H1 (cell line): ENCODE results near the gene SCG3. TPM values are rescaled to one million over a fixed set of nuclear protein-coding genes. Genes with fewer than 3 reads are reported as not detected.

Source experiments
- CTCF ChIA-PET: fragments of 300-600 bp; sonication (Branson Sonifier 250); formaldehyde crosslinking; loops from one replicate; lab custom pipeline; 2021; ENCODE audit not compliant: partially characterized antibody; lab: Charles Lee
- POLR2A ChIA-PET: fragments of 300-600 bp; sonication (Branson Sonifier 250); formaldehyde crosslinking; loops from one replicate; lab custom pipeline; 2021; ENCODE audit warnings: inconsistent platforms; ENCODE audit not compliant: partially characterized antibody; lab: Charles Lee
- DNase-seq, 2 experiments: peaks; one replicate each; pipeline versions ENCODE4 v3.0.0 to v3.0.0-alpha.2; 2010 to 2022; ENCODE audit warnings: low spot score in 2 of 2, low read depth in 1 of 2, mixed read lengths in 1 of 2
- FAIRE-seq: peaks from 2 replicates; lab custom pipeline; 2011; peaks lifted over from hg19 to GRCh38; lab: Jason Lieb, UNC
- H2AFZ ChIP-seq: 2 replicates; pipeline ENCODE4 v1.8.1; 2012; ENCODE audit warnings: low read length, inconsistent platforms
- H2AK5ac ChIP-seq: 2 replicates; pipeline ENCODE4 v1.6.1; 2013; ENCODE audit warnings: low read depth, low read length
- H2BK120ac ChIP-seq: replicated peaks from 2 replicates; pipeline ENCODE3; 2013; ENCODE audit warnings: low read depth, low read length, inconsistent platforms
- H2BK12ac ChIP-seq: 2 replicates; pipeline ENCODE4 v1.6.1; 2013; ENCODE audit warnings: low read depth, low read length
- H2BK15ac ChIP-seq: 2 replicates; pipeline ENCODE4 v1.6.1; 2013; ENCODE audit warnings: low read length
- H2BK20ac ChIP-seq: 2 replicates; pipeline ENCODE4 v1.6.1; 2013; ENCODE audit warnings: low read length
- H2BK5ac ChIP-seq: 2 replicates; pipeline ENCODE4 v1.6.1; 2013; ENCODE audit warnings: low read depth, low read length
- H3K14ac ChIP-seq: 2 replicates; pipeline ENCODE4 v1.6.1; 2013; ENCODE audit warnings: inconsistent platforms; ENCODE audit not compliant: insufficient read length
- H3K18ac ChIP-seq: 2 replicates; pipeline ENCODE4 v1.6.1; 2013; ENCODE audit warnings: low read length; ENCODE audit errors: extremely low read depth
- H3K23ac ChIP-seq: 2 replicates; pipeline ENCODE4 v1.6.1; 2013; ENCODE audit warnings: inconsistent platforms; ENCODE audit not compliant: insufficient read length
- H3K23me2 ChIP-seq: 2 replicates; pipeline ENCODE4 v1.6.1; 2013; ENCODE audit warnings: low read depth, low read length
- H3K27ac ChIP-seq: 2 replicates; pipeline ENCODE4 v1.6.1; 2011; ENCODE audit warnings: low read depth, low read length, inconsistent platforms
- H3K27me3 ChIP-seq, 4 experiments: replicated peaks in 1 of 4; 1 replicate in 1 of 4; 2 replicates in 3 of 4; pipeline versions ENCODE4 v1.6.1 to v1.8.1; 2011 to 2013; ENCODE audit warnings: low read length in 3 of 4, mild to moderate bottlenecking in 3 of 4, inconsistent platforms in 2 of 4, mixed read lengths in 2 of 4, moderate library complexity in 1 of 4; ENCODE audit not compliant: control insufficient read depth in 3 of 4, insufficient read depth in 3 of 4; ENCODE audit errors: extremely low read depth in 1 of 4
- H3K36me3 ChIP-seq, 4 experiments: 2 replicates each; pipeline versions ENCODE4 v1.6.1 to v1.8.1; 2011 to 2013; ENCODE audit warnings: mild to moderate bottlenecking in 4 of 4, low read length in 3 of 4, moderate library complexity in 2 of 4, control low read depth in 1 of 4, inconsistent platforms in 1 of 4; ENCODE audit not compliant: insufficient read depth in 4 of 4, control insufficient read depth in 2 of 4
- H3K4ac ChIP-seq: replicated peaks from 2 replicates; pipeline ENCODE3; 2013; ENCODE audit warnings: low read length, low read depth, mixed read lengths, inconsistent platforms; ENCODE audit not compliant: insufficient read length
- H3K4me1 ChIP-seq, 4 experiments: replicated peaks in 1 of 4; 1 replicate in 1 of 4; 2 replicates in 3 of 4; pipeline versions ENCODE4 v1.6.1 to v1.8.1; 2011 to 2013; ENCODE audit warnings: low read length in 3 of 4, inconsistent platforms in 2 of 4, mixed read lengths in 1 of 4; ENCODE audit not compliant: insufficient read depth in 4 of 4, control insufficient read depth in 3 of 4
- H3K4me2 ChIP-seq, 2 experiments: 2 replicates each; pipeline versions ENCODE4 v1.6.1 to v1.8.1; 2011 to 2013; ENCODE audit warnings: low read depth in 2 of 2, low read length in 2 of 2, control low read depth in 1 of 2, inconsistent platforms in 1 of 2, mild to moderate bottlenecking in 1 of 2; ENCODE audit not compliant: insufficient read depth in 1 of 2
- H3K4me3 ChIP-seq, 4 experiments: fragments of 200-600, 300-600 bp in 1 of 4; sonication (generic), shearing (Covaris generic), sonication (Bioruptor Twin) in 1 of 4; 2 replicates each; pipeline versions ENCODE4 v1.5.1 to v1.8.1; 2011 to 2016; ENCODE audit warnings: low read length in 4 of 4, low read depth in 3 of 4, control low read depth in 2 of 4, inconsistent platforms in 2 of 4, mild to moderate bottlenecking in 2 of 4, mixed read lengths in 1 of 4, moderate library complexity in 1 of 4; ENCODE audit not compliant: insufficient read depth in 2 of 4; ENCODE audit errors: extremely low read depth in 1 of 4
- H3K56ac ChIP-seq: replicated peaks from 2 replicates; pipeline ENCODE3; 2013; ENCODE audit warnings: low read depth, mild to moderate bottlenecking, mixed read lengths, low read length, inconsistent platforms; ENCODE audit not compliant: insufficient read length
- H3K79me1 ChIP-seq: 2 replicates; pipeline ENCODE4 v1.6.1; 2013; ENCODE audit warnings: low read depth, low read length, control low read depth
- H3K79me2 ChIP-seq, 2 experiments: 2 replicates each; pipeline versions ENCODE4 v1.6.1 to v1.8.1; 2012 to 2013; ENCODE audit warnings: low read length in 2 of 2, mild to moderate bottlenecking in 2 of 2, inconsistent platforms in 1 of 2; ENCODE audit not compliant: insufficient read depth in 2 of 2, control insufficient read depth in 1 of 2
- H3K9ac ChIP-seq, 4 experiments: replicated peaks in 1 of 4; 1 replicate in 1 of 4; 2 replicates in 3 of 4; pipeline versions ENCODE4 v1.6.1 to v1.8.1; 2011 to 2013; ENCODE audit warnings: low read depth in 3 of 4, low read length in 3 of 4, control low read depth in 2 of 4, mild to moderate bottlenecking in 2 of 4, moderate library complexity in 2 of 4, inconsistent platforms in 1 of 4; ENCODE audit errors: extremely low read depth in 1 of 4
- H3K9me3 ChIP-seq, 2 experiments: 2 replicates each; pipeline versions ENCODE4 v1.6.1 to v1.8.1; 2012 to 2013; ENCODE audit warnings: mild to moderate bottlenecking in 2 of 2, moderate library complexity in 2 of 2, control low read depth in 1 of 2, inconsistent platforms in 1 of 2, low read depth in 1 of 2, low read length in 1 of 2, mixed read lengths in 1 of 2; ENCODE audit not compliant: insufficient read depth in 2 of 2
- H4K20me1 ChIP-seq, 2 experiments: replicated peaks in 1 of 2; 2 replicates each; pipeline versions ENCODE3 to v1.8.1; 2011 to 2013; ENCODE audit warnings: inconsistent platforms in 2 of 2, low read length in 2 of 2, mild to moderate bottlenecking in 1 of 2; ENCODE audit not compliant: insufficient read depth in 2 of 2, control insufficient read depth in 1 of 2
- H4K5ac ChIP-seq: 2 replicates; pipeline ENCODE4 v1.6.1; 2013; ENCODE audit warnings: low read length, low read depth, mixed read lengths, inconsistent platforms; ENCODE audit not compliant: insufficient read length
- H4K8ac ChIP-seq: 2 replicates; pipeline ENCODE4 v1.8.0; 2013; ENCODE audit warnings: mild to moderate bottlenecking, moderate library complexity, low read length, inconsistent platforms; ENCODE audit not compliant: insufficient read depth; ENCODE audit errors: extremely low read depth
- H4K91ac ChIP-seq: replicated peaks from 2 replicates; pipeline ENCODE3; 2013; ENCODE audit warnings: low read length, mixed read lengths, inconsistent platforms; ENCODE audit not compliant: insufficient read length
- ASH2L ChIP-seq: fragments of 200-600, 300-600 bp; sonication (generic); IDR thresholded peaks from one replicate; pipeline ENCODE4 v1.7.1; 2017; ENCODE audit warnings: low read length
- ATF2 ChIP-seq: IDR thresholded peaks from 2 replicates; pipeline ENCODE4 v1.6.1; 2012; ENCODE audit warnings: low read length, inconsistent platforms
- E2F6 ChIP-seq: IDR thresholded peaks from 2 replicates; pipeline ENCODE4 v1.6.1; 2012; ENCODE audit warnings: inconsistent platforms
- EZH2 ChIP-seq: fragments of 200-600 bp; sonication (generic); IDR thresholded peaks from 2 replicates; pipeline ENCODE4 v1.7.1; 2012; ENCODE audit warnings: low read depth, mild to moderate bottlenecking, moderate library complexity, low read length, inconsistent platforms; ENCODE audit not compliant: severe bottlenecking
- FOSL1 ChIP-seq: IDR thresholded peaks from 2 replicates; pipeline ENCODE4 v1.6.1; 2011; ENCODE audit warnings: mild to moderate bottlenecking, low read depth, low read length, moderate library complexity; ENCODE audit not compliant: insufficient read depth
- KDM1A ChIP-seq: fragments of 200-600, 300-600 bp; sonication (generic); IDR thresholded peaks from 2 replicates; pipeline ENCODE4 v1.7.1; 2016; ENCODE audit warnings: mild to moderate bottlenecking, low read length, borderline replicate concordance
- KDM5A ChIP-seq: fragments of 200-600 bp; IDR thresholded peaks from 2 replicates; pipeline ENCODE4 v1.7.1; 2012; ENCODE audit warnings: mild to moderate bottlenecking, low read length, inconsistent platforms, mixed read lengths
- POLR2A ChIP-seq, 2 experiments: IDR thresholded peaks; 1 replicate in 1 of 2; 2 replicates in 1 of 2; pipeline ENCODE4 v1.6.1; 2011; ENCODE audit warnings: low read depth in 2 of 2, low read length in 2 of 2, mild to moderate bottlenecking in 2 of 2; ENCODE audit errors: control extremely low read depth in 1 of 2
- TBP ChIP-seq: IDR thresholded peaks from 2 replicates; pipeline ENCODE4 v1.6.1; 2011; ENCODE audit warnings: low read depth, low read length, improper control_type of control experiment
- WGBS, 2 experiments: shearing (Covaris generic) in 1 of 2; methylation state at CpG; one replicate each; pipeline versions ENCODE4 v1.1.6 to v1.1.7; 2013 to 2015; ENCODE audit warnings: low lambda C conversion rate in 2 of 2, mixed read lengths in 2 of 2, inconsistent platforms in 1 of 2, low coverage in 1 of 2, missing lambda C conversion rate in 1 of 2; ENCODE audit not compliant: insufficient replicate concordance in 2 of 2, insufficient coverage in 1 of 2, insufficient read length in 1 of 2; ENCODE audit errors: extremely low coverage in 1 of 2, missing lambda C conversion rate in 1 of 2; 5-methylcytosine and 5-hydroxymethylcytosine counted together
- polyA plus RNA-seq, 7 experiments: library from polyadenylated mRNA; depleted of rRNA in 3 of 7; stranded (reverse) in 5 of 7; unstranded in 2 of 7; fragments of >200 nt in 5 of 7; fragments of 200-250 nt in 2 of 7; gene quantifications; 1 replicate in 5 of 7; 2 replicates in 1 of 7; 4 replicates in 1 of 7; pipeline versions ENCODE4 v1.2.1 to v1.2.3, GENCODE V29; 2011 to 2013; ENCODE audit warnings: missing spikeins in 2 of 7, mixed read lengths in 2 of 7
- total RNA-seq: library from RNA; stranded (reverse); fragmentation: NEBNext Ultra II Directional; extraction: Animal tissue kit (Norgen Biotek cat#: 25700); gene quantifications from 2 replicates; pipeline ENCODE4 v1.2.1, GENCODE V29; 2021

SCG3 gene
- total and polyA plus RNA-seq, 2 of the 8 experiments (the other 6 are each of a cell fraction or from before 2014, with no cell fraction given), result 5.2 to 45.9 TPM

GRCh38 chr15:51641490-51642130, 39.7 kb upstream of the SCG3 start:
- Histone ChIP-seq H3K79me1 (no peaks in the 10 kb centered on the region), H4K8ac (no peak overlapping the region), H2BK12ac (no peak overlapping the region), H3K4me3 (no peak overlapping the region), H3K4ac (no peak overlapping the region), H2AFZ (no peak overlapping the region), H3K79me2 (no peaks in the 10 kb centered on the region), H3K27ac (no peak overlapping the region), H3K18ac (no peak overlapping the region), H3K14ac (no peak overlapping the region), H2AK5ac (no peak overlapping the region), H2BK20ac (no peak overlapping the region), H4K5ac (no peak overlapping the region), H3K23ac (no peak overlapping the region), H3K56ac (no peak overlapping the region), H4K20me1 (no peaks in the 10 kb centered on the region), H2BK15ac (no peak overlapping the region), H3K23me2 (no peaks in the 10 kb centered on the region), H2BK120ac (no peak overlapping the region), H3K9ac (no peak overlapping the region), H3K9me3 (no peaks in the 10 kb centered on the region), H3K27me3 (no peaks in the 10 kb centered on the region; a peak in 2 of 7 replicates), H3K36me3 (no peaks in the 10 kb centered on the region), H3K4me2 (no peak overlapping the region), H4K91ac (no peak overlapping the region), H2BK5ac (no peak overlapping the region), H3K4me1 (no peaks in the 10 kb centered on the region)
- 85% methylated on average over 4 of the region's 4 CpGs; no CpG with 5 or more reads in 1 of the 2 experiments for WGBS, 2 experiments
- POLR2A ChIA-PET, result no interaction called here
- CTCF ChIA-PET, result interaction anchor here (1.5 to 2.4 kb wide), 2 partner anchors 8 to 135 kb away, joined by 11 read pairs; no protein-coding TSS in a partner anchor
- FAIRE-seq (no peak), DNase-seq (no peak)
- TF ChIP-seq FOSL1, result no peak
- TF ChIP-seq KDM1A, result no peak
- no peak for TF ChIP-seq TBP
- TF ChIP-seq E2F6, result no peak
- no peak for TF ChIP-seq ATF2
- no peak for TF ChIP-seq EZH2
- TF ChIP-seq KDM5A, result no peak
- TF ChIP-seq POLR2A (IDR thresholded peaks at IDR 0.05; ENCODE audit: control extremely low read depth in 1 of 2, low read depth in 2 of 2, low read length in 2 of 2), result no peak
- TF ChIP-seq ASH2L, result no peak
